HG03103 (cell line): ENCODE data around the gene WNT8A.
"Not testable (repeated sequence)": the region's sequence is repeated elsewhere in the genome, so short reads cannot be mapped to it uniquely, and the experiment has no call there.

ENCODE experiments used
- ATAC-seq: cut with Tn5 transposase; IDR thresholded peaks from one replicate; pipeline ENCODE4 v1.9.1; 2021; ENCODE audit warnings: low read depth; ENCODE audit not compliant: unreplicated experiment

Gene WNT8A, protein sequence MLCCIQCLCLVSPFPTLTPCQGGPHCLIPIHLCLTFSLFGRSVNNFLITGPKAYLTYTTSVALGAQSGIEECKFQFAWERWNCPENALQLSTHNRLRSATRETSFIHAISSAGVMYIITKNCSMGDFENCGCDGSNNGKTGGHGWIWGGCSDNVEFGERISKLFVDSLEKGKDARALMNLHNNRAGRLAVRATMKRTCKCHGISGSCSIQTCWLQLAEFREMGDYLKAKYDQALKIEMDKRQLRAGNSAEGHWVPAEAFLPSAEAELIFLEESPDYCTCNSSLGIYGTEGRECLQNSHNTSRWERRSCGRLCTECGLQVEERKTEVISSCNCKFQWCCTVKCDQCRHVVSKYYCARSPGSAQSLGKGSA

DNA sequence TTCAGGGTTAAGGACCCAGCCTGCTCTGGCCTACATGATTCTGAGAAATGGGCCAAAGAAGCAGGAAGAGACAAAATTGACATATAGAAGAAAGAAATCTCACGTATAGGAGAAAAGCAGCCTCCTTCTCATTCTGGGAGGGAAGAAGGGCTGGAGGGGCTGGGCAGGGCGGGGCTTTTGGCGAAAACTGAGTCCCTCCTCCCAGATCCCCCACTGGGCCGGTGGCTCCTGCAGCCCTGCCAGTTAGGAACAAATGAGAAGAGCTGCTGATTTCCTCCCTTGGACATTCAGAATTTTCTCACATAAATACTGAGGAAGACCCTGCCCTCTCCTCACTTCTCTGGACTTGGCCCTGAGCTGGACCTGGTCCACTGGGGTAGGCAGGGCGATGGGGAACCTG, at the start of gene WNT8A:
Gene WNT8A, plus strand, starts transcription at position 332 of the 400 bp plus-strand sequence. CDS start 95 bp downstream, outside the sequence.
- no peak for ATAC-seq

DNA sequence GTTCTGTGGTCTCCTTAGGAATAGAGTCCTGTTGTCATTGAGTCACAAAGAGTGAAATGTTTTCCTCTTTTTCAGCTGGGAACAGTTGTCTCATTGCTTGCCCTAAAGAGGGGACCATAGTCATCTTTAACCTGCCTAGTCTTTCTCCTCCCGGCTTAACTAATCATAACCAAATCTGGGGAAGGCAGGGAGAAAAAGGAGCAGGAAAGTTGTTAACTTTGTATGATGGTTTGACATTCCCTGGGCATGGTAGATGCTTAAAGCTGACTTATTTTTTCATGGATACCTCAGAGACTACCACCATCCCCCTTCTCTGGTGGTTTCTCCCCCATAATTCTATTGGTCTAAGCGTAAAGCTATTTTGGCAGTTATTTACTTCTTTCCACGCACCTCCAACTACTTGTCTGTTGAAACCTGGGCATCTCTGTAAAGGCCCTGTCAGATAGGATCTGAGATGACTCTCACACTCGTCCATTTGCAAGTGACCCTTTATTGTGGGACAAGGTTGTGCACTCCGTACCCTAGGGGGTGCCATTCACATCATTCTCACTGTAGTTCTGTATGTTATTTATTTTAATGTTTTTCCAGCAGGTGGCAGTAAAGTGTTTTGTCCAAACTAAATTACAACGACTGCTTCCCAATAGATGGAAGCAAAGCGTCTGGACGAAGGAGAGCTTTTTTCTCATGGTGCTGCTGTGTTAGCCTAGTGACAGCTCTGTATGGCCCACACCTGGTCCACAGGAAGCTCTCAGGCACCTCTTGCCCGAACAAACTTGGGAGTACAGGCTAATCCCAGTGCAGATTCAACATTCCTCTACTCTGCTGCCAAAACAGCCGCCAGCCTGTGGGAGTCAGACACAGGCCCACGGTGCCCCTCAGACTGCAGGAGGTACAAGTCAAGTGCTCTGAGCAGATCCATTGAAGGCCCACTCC, 48.0 kb upstream of the WNT8A start:
- peak; percentile 32 for ATAC-seq

DNA sequence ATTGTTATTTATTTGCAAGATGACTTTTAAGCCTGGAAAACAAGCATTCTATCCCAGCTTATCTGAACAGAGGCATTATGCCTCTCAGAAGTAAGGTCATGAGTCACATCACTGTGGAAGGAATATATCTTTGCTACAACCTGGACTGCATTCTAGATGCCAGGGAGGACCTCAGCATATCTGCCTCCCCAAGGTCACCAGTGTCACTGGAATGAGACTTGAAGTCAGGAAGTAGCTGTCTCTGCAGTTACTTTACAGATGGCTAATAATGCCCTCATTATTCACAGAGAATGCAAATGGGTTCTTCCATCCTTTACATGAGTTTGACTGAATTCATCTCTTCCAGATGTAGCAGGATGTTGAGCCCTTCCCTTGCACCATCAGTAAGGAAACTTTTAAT, 46.6 kb upstream of the WNT8A start:
- no peak for ATAC-seq

DNA sequence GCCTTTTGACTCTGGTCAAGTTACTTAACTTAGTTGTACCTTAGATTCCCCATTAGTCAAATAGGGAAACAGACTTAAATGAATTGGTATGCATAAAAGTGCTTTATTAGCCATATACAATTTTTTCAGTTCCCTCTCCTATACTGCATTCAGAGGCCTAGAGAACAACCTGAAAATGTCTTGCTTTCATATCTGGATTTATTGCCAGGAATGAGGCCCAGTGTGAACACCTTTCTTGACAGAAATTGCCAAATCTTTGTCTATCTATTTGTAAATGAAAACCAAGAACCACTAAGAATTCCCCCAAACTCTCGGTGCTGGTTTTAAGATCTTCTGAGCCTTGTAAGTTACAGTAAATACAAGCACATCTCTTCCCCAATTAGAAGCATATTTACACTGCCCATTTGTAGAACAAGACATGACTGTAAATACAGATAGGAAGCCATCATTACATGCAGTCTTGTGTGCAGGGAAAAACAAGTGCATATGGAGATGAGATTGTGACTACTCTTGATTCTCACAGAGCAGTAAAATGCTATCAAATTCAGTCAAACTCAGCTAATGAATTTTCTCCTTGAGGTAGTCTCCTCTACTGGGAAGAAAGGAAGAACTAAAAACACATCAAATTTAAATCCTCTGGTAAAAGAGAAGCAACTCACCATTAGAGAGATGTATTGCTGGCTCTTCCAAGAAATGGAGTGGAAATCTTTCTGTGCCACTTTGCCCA, 45.8 kb upstream of the WNT8A start:
- no peak for ATAC-seq

DNA sequence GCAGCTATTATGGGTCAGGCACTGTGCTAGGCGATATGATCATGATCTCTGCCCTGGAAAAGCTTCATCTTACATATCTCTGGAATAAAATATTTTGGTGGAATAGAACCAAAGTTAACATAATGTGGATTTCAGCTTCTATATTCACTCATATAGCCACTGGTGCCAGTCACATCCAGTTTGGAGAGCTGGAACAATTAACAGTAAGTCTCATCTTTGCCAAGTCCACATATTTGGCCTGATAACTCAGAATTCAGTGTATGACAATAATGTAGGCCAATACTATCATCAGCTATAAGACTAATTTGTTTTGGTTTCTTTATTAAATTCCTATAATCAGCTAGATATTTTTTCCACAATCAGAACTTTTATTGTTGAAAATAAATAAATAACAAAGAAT, 45.0 kb upstream of the WNT8A start:
- no peak for ATAC-seq

DNA sequence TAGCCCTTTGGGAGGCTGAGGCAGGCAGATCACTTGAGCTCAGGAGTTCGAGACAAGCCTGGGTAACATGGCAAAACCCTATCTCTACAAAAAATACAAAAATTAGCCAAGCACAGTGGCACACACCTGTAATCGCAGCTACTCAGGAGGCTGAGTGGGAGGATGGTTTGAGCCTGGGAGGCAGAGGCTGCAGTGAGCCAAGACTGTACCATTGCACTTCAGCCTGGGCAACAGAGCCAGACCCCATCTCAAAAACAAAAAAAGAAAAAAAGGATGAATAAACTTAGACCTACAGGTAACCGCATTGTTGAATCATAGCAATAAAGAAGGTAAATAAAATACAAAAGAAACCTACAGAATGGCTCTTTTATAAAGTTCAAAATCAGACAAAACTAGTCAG, 38.5 kb upstream of the WNT8A start:
- ATAC-seq, result not testable (repeated sequence)

DNA sequence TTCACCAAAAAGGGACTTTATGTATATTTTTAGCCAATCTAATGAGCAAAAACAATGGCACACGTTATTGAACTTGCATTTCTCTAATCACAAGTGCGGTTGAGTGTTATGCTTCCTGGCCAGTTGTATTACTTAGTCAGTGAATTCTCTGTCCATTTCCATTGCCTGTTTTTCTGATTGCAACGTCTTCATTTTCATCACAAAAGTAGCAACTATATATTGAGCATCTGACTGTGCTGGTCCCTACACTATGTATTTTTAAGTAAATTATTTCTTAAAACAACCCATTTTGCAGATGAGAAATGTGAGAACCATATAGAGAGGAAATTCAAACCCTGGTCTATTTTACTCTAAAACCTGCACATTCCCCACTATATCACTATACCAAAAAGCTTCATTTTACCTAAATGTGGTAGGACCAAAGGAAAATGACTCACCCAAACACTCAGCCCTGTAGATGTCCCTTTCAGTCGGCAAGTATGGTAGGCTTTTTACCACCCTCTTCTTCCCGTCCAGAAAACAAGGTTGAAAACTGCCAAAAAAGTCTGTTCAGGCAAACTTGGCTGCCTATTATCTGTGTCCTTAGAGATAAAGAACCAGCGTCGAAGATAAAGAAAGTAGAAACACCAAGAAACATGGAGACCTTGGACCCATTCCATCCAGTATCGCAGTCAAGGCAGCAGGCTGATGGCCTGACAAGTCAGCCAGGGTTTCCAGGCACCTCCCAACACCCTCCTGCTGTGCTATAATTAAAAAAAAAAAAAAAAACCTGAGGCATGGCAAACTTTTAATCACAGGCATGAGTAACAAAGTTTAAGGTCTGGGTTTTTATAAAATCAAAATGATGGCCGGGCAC, 32.2 kb upstream of the WNT8A start:
- ATAC-seq, result no peak

DNA sequence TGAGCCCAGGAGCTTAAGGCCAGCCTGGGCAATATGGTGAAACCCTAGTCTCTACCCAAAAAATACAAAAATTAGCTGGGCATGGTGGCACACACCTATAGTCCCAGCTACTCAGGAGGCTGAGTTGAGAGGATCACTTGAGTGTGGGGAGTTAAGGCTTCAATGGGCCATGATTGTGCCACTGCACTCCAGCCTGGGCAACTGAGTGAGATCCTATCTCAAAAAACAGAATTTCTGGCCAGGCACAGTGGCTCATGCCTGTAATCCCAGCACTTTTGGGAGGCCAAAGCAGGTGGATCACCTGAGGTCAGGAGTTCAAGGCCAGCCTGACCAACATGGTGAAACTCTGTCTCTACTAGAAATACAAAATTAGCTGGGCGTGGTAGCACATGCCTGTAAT, 31.1 kb upstream of the WNT8A start:
- not testable (repeated sequence) for ATAC-seq

DNA sequence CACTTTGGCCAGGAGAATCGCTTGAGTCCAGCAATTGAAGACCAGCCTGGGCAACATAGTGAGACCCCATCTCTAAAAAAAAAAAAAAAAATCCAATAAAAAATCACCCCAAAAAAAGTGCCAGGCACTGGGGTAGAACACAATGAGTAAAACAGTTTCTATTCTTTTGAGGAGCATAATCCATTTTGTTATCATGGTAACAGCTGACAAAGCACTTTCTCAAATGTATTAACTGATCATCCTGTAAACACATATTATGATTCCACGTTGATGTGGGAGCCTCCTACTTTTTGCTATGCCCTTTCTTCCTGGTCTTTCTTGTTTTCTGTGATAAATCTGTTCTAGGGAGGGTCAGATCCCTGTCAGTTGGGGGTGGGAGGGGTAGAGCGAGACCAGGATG, 30.3 kb upstream of the WNT8A start:
- ATAC-seq, result no peak

DNA sequence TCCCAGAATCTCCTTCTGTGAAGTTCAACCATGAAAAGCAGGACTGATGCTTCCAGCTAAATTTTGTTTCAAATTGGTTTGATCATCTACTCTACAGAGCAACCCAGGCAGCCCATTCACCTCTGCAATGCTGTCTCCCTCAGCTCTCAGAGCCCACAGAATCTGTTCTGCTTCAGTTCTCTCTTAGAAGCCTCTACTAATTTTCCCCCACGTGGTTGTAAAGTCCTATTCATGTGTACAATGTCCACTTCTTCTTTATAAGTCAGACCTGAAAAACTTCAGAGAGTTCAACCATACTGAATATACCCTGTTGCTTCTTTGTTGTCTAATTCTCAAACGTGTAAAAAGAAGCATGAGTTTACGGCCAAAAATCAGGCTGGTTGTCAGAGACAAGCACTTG, 29.6 kb upstream of the WNT8A start:
- no peak for ATAC-seq

DNA sequence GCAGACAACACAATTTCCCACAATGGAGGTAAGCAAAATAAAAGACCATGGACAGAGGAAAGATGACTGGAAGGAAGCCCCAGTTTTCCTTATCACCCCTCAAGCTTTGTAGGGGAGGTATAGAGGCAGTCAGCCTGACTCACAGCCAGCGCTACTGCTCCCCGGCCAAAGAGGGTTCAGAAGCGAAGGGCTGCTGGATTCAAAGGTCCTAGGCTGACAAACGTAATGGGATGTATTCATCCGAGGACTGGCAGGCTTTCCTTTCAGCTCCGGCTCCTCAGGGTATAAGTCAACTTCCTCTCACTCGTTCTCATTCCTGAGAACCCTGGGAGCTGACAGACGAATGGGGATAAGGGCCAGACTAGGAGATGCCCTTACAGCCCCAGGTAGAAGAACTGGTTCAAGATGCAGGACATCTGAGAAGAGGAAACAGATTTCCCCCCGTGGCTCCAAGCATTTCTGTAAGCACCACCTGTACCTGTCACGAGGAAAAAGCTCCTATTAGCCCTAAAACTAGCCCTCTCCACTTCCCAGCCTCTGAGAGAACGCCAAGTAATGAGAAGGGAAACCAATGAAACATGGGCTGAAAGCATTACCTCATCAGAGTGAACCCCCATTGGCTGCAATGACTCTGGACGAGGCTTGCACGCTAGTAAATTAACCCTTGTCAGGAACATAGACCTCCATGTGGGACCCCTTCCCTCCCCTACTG, 28.8 kb upstream of the WNT8A start:
- ATAC-seq, result no peak

DNA sequence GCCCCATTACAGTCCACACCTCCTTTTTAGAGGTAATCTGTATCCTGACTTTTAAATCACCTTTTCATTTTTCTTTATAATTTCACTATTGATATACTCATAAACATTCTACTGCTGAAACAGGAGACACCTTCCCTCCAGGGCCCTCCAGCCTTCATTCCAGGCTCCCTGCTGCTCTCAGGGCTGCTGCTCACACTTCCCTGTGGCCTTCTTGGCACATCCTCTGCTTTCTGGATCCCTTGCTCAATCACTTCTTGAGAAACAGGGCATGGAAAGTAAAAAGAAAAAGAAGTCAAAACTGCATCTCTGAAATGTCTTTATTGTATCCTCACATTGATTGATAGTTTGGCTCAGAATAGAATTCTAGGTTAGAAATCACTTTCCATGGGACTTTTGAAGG, 19.3 kb upstream of the WNT8A start:
- ATAC-seq, result no peak

DNA sequence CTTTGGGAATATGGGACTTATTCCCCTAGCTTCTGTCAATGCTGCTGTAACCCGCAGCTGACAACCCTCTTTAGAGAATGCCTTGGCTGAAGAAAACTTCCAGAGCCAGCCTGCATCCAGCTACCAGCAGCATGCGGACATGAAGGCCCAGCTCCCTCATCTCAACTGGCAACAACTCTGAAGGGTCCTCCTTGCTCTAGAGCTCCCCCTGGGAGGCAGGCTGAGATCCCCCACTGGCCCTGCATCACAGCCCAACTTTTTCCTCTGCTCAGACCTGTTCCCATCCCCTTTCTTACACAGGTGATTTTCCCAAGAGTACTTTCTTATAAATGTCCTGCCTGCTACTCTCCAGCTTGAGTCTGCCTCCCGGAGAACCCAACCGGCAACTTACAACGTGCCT, 18.7 kb upstream of the WNT8A start:
- ATAC-seq, result no peak

DNA sequence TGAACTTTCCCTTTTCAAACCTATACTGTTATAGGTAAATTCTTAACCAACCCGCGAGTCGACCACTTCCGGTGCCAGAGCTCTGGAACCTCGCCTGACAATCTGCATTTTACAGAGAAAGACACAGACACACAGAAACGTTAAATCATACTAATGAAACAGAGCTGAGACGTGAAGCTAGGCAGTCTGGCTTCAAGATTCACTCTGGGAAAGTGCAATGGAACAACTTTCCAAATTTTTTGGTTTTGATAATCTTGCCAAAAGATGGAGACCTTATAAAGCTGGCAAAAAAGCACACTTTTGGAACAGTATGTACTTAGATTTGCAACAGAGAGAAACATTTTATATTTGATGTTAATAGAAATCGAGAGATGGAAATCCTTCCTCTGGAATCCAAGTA, 15.9 kb upstream of the WNT8A start:
- no peak for ATAC-seq

DNA sequence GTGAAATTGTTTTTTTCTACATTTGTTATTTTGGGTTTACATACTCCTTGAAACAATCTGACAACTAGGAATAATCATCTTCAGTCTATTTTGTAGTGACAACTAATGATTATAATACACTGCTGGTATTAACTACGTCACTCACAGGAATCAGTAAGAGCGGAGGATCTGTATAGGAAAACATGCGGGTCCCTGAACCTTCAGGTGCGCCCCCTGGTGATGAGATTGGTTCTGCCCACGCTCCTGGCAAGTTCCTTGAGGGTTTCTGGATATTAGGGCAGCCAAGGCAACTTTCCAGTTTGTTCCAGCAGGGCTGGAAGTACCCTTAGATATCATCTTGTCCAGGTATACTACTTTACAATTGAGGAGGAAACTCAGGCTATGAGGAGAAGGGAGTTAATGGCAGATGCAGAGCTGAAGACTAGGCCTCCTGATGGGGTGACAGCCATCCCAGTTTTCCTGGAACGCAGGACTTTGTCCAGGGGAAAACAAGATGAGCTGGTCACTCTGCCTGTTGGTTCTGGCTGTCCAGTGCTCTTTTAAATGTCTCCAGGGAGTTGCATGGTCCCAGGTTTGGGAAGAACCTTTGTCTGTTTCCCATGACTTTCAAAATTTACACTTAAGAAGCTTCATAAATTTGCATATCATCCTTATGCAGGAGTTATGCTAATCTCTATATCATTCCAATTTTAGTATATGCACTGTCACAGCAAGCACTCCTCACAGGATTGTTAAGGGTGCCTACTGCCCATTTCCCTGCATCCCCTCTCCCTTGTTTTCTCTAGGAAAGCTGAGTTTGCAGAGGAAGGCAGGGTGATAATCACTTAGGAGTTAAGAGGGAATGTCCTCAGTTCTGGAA, 14.9 kb upstream of the WNT8A start:
- ATAC-seq, result no peak

DNA sequence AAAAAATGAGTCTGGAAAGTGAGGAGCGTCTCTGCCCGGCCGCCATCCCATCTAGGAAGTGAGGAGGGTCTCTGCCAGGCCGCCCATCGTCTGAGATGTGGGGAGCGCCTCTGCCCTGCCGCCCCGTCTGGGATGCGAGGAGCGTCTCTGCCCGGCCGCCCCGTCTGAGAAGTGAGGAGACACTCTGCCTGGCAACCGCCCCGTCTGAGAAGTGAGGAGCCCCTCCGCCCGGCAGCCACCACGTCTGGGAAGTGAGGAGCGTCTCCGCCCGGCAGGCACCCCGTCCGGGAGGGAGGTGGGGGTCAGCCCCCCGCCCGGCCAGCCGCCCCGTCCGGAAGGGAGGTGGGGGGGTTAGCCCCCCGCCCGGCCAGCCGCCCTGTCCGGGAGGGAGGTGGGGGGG, 13.8 kb upstream of the WNT8A start:
- not testable (repeated sequence) for ATAC-seq

DNA sequence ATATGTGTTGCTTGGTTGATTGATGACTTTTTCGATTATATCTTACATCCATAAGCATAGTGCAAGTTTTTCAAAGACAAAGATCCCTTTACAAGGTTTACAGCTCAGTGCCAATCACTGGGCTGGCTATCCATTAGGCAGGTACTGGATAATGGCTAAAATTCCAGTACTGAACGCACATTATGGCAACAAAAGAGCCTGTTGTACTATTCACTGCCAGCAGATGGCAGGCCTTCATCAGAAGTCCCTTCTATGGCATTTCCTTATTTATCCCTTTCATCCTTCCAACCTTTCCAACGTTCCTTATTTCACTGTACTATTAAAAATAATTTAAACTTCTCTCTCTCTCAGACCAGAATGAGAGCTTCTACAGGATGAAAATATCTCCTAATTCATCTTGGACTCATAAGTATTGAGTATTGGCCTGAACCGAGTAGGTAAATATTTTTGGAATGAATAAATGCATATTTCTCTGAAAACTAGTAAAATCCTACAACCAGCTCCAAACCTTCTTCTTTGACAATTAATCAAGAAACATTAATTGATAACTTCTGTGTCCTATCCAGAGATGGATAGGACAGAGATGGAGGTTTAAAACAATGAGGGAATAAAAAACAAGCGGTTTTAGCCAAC, 6.7 kb upstream of the WNT8A start:
- ATAC-seq, result no peak

DNA sequence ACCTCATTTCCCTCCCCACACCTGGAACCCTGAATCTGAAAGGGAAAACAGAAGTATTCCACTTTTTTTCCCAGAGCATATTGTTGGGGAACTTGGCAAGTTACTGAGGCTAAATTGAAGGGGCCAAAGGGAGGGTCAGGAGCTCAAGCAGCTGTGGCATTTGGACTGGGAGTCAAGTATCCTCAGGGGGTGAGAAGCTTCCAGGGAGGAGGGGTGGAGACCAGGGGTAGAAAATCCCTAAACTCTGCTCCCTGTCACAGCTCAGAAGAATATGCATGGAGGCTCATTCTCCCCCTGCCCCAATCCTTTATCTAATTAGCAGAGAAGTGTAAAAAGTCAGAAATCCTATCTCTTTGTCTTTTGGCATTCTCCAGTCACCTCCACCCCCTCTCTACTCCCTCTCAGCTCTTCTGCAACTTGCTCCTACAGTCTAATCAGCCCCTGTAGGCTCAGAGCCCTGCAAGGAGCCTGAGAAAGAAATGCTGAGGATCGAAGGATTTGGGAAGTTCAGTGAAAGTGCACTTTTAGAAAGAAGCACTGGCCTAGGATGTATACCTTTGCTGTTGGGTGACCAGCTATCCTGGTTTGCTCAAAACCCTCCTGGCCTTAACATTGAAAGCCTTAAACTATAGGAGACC, 5.7 kb upstream of the WNT8A start:
- ATAC-seq, result no peak
